NCI-H2029 treated with DMSO at 0.1 percent for 48 hours (cell line): ENCODE results near the gene ACP4.
"Not testable (repeated sequence)": the region's sequence is repeated elsewhere in the genome, so short reads cannot be mapped to it uniquely, and the experiment has no call there.

ENCODE experiments used
- DNase-seq: peaks from one replicate; lab custom pipeline; 2025; lab: John Stamatoyannopoulos, UW

Gene ACP4

GRCh38 chr19:50777261-50777660 lies 13.0 kb upstream of the ACP4 start:
- no peak for DNase-seq

GRCh38 chr19:50777830-50778303 lies 12.3 kb upstream of the ACP4 start:
- no peak for DNase-seq

- no peak for DNase-seq
Observed at GRCh38 chr19:50778906-50779430, 11.2 kb upstream of the ACP4 start.

- DNase-seq: no peak
Observed at GRCh38 chr19:50779504-50780457, 10.4 kb upstream of the ACP4 start.

GRCh38 chr19:50780753-50781435 lies 9.3 kb upstream of the ACP4 start:
- DNase-seq: no peak

- DNase-seq: not testable (repeated sequence)
Observed at GRCh38 chr19:50783848-50784152, 6.4 kb upstream of the ACP4 start.

GRCh38 chr19:50784710-50785109 lies 5.5 kb upstream of the ACP4 start:
- DNase-seq: no peak

GRCh38 chr19:50785329-50785728 lies 4.9 kb upstream of the ACP4 start:
- no peak for DNase-seq

GRCh38 chr19:50790922-50791467 lies 780 bp downstream of the ACP4 start:
- DNase-seq: no peak

- no peak for DNase-seq
Observed at GRCh38 chr19:50791594-50792271, 1.5 kb downstream of the ACP4 start.

GRCh38 chr19:50792272-50793250 lies 2.3 kb downstream of the ACP4 start:
- no peak for DNase-seq

- no peak for DNase-seq
Observed at GRCh38 chr19:50793558-50794065, 3.4 kb downstream of the ACP4 start.

- no peak for DNase-seq
Observed at GRCh38 chr19:50794074-50794875, 4.1 kb downstream of the ACP4 start.

GRCh38 chr19:50794876-50795663 lies 4.9 kb downstream of the ACP4 start:
- no peak for DNase-seq

GRCh38 chr19:50795664-50796073 lies 5.5 kb downstream of the ACP4 start:
- DNase-seq: no peak

- no peak for DNase-seq
Observed at GRCh38 chr19:50796128-50796633, 6.0 kb downstream of the ACP4 start.

GRCh38 chr19:50796634-50797428 lies 6.6 kb downstream of the ACP4 start:
- DNase-seq: no peak

- DNase-seq: no peak
Observed at GRCh38 chr19:50797429-50797780, 7.2 kb downstream of the ACP4 start.
